Measurements from ENCODE around the gene GKN1.

- TF ChIP-seq TAF1 (IDR thresholded peaks at IDR 0.05; ENCODE audit: borderline replicate concordance, low read depth, low read length) (no peak), POLR2A (IDR thresholded peaks at IDR 0.05; ENCODE audit: low read depth, low read length) (no peak), POLR2AphosphoS5 (IDR thresholded peaks at IDR 0.05; ENCODE audit: low read depth, low read length) (no peak)
These were observed 17.9 kb downstream of the GKN1 start for GRCh38 chr2:68992341-68992740.
